ENCODE measurements around the gene HMGN3. TPM values are rescaled to one million over a fixed set of nuclear protein-coding genes. Genes with fewer than 3 reads are reported as not detected.

The HMGN3 gene
- total and polyA plus RNA-seq, 2 of the 13 experiments (the other 11 are each of a cell fraction or from before 2014, with no cell fraction given) = 67.9 to 145 TPM

GRCh38 chr6:79203753-79204253 is 30.7 kb downstream of the HMGN3 start (continued):
- TF ChIP-seq ZBTB46 (CRISPR knock-in tag; IDR thresholded peaks at IDR 0.05; ENCODE audit: borderline replicate concordance) (no peak), ZNF678 (CRISPR knock-in tag; IDR thresholded peaks at IDR 0.05) (no peak)

GRCh38 chr6:79202556-79202955 is 31.9 kb downstream of the HMGN3 start:
- no peaks in the 10 kb centered on the region for H4K20me1 ChIP-seq (ENCODE audit: insufficient read depth, low read length)
- intact Hi-C loops (cut with micrococcal nuclease; ENCODE audit: unreplicated experiment) (no loop called here), in situ Hi-C loops (cut with HindIII; ENCODE audit: extremely low pct_ligation_motif_present, low pct_unique_long_range_greater_than_20kb) (no loop called here)
- H3K79me2 ChIP-seq (ENCODE audit: insufficient read depth, low read length) = no peaks in the 10 kb centered on the region
- CTCF ChIA-PET (ENCODE audit: low intra/inter-chr PET ratio, low total read pairs) = no interaction called here
- 100% methylated on average over 1 of the region's 1 CpG for WGBS (ENCODE audit: low lambda C conversion rate)
- BruUV-seq (replicated peaks) = no TSS peak
- no peak overlapping the region for H3K9ac ChIP-seq (ENCODE audit: insufficient read depth, low read depth, low read length)
- no peaks in the 10 kb centered on the region for H3K27me3 ChIP-seq (ENCODE audit: control insufficient read depth in 1 of 2, insufficient read depth in 2 of 2, low read length in 2 of 2)
- no peak overlapping the region for H3K4me2 ChIP-seq (ENCODE audit: low read depth, low read length)
- no peak for FAIRE-seq
- no peaks in the 10 kb centered on the region for H3K4me1 ChIP-seq (ENCODE audit: insufficient read depth, low read length)
- no peaks in the 10 kb centered on the region for H3K9me3 ChIP-seq (ENCODE audit: low read length)
- no peak for DNase-seq (ENCODE audit: low spot score)
- peaks cover 6 to 33% of the 10 kb centered on the region in 2 experiments for H3K36me3 ChIP-seq (replicated peaks in 1 of 2; ENCODE audit: control insufficient read depth in 1 of 2, insufficient read depth in 2 of 2, low read length in 2 of 2)
- no peak overlapping the region for H3K4me3 ChIP-seq (replicated peaks in 1 of 3; ENCODE audit: insufficient read depth in 1 of 3, low read depth in 2 of 3, low read length in 3 of 3)
- no peak overlapping the region for H3K27ac ChIP-seq (ENCODE audit: extremely low read length, insufficient read depth, low read length)
- TF ChIP-seq ARNT2 (CRISPR knock-in tag; IDR thresholded peaks at IDR 0.05; ENCODE audit: low read depth) (no peak), ZNF788 (CRISPR knock-in tag; IDR thresholded peaks at IDR 0.05; ENCODE audit: borderline replicate concordance) (no peak), ZBTB3 (CRISPR knock-in tag; IDR thresholded peaks at IDR 0.05; ENCODE audit: borderline replicate concordance, low read depth) (no peak), ZNF660 (CRISPR knock-in tag; IDR thresholded peaks at IDR 0.05; ENCODE audit: borderline replicate concordance, low read depth) (no peak), TAF15 (IDR thresholded peaks at IDR 0.05; ENCODE audit: low read depth, low read length, poor library complexity, severe bottlenecking) (no peak), AGO2 (optimal IDR thresholded peaks at IDR 0.05; ENCODE audit: low read depth, low read length) (no peak), ZNF138 (CRISPR knock-in tag; IDR thresholded peaks at IDR 0.05; ENCODE audit: low read depth) (no peak)
- TF ChIP-seq, protein P1, sequence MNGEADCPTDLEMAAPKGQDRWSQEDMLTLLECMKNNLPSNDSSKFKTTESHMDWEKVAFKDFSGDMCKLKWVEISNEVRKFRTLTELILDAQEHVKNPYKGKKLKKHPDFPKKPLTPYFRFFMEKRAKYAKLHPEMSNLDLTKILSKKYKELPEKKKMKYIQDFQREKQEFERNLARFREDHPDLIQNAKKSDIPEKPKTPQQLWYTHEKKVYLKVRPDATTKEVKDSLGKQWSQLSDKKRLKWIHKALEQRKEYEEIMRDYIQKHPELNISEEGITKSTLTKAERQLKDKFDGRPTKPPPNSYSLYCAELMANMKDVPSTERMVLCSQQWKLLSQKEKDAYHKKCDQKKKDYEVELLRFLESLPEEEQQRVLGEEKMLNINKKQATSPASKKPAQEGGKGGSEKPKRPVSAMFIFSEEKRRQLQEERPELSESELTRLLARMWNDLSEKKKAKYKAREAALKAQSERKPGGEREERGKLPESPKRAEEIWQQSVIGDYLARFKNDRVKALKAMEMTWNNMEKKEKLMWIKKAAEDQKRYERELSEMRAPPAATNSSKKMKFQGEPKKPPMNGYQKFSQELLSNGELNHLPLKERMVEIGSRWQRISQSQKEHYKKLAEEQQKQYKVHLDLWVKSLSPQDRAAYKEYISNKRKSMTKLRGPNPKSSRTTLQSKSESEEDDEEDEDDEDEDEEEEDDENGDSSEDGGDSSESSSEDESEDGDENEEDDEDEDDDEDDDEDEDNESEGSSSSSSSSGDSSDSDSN (CRISPR knock-in tag; IDR thresholded peaks at IDR 0.05) = no peak
- ATAC-seq = no peak
- no peak overlapping the region for H2AFZ ChIP-seq (ENCODE audit: low read length)
- POLR2A ChIA-PET = no interaction called here

Measured in HepG2 (cell line).